GM21619 (cell line): ENCODE data around the gene ASPSCR1.

ENCODE experiments used
- ATAC-seq: cut with Tn5 transposase; IDR thresholded peaks from one replicate; pipeline ENCODE4 v1.9.1; 2021; ENCODE audit not compliant: unreplicated experiment

Gene ASPSCR1

DNA sequence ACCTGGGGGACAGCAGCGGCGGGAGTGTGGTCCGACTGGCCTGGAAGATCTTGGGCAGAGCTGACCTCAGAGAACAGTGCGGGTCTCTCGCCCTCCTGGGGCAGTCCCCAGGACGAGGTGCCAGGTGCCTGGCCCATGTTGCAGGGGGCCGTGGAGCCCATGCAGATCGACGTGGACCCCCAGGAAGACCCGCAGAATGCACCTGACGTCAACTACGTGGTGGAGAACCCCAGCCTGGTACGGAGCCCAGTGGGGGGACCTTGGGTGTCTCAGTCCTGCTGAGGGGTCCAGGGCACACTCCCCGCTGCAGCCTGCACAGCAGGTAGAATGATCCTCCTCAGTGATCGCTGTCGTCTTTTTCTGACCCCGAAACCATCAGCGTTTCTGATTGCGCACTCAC, 75.7 kb downstream of the ASPSCR1 start:
- ATAC-seq: no peak

DNA sequence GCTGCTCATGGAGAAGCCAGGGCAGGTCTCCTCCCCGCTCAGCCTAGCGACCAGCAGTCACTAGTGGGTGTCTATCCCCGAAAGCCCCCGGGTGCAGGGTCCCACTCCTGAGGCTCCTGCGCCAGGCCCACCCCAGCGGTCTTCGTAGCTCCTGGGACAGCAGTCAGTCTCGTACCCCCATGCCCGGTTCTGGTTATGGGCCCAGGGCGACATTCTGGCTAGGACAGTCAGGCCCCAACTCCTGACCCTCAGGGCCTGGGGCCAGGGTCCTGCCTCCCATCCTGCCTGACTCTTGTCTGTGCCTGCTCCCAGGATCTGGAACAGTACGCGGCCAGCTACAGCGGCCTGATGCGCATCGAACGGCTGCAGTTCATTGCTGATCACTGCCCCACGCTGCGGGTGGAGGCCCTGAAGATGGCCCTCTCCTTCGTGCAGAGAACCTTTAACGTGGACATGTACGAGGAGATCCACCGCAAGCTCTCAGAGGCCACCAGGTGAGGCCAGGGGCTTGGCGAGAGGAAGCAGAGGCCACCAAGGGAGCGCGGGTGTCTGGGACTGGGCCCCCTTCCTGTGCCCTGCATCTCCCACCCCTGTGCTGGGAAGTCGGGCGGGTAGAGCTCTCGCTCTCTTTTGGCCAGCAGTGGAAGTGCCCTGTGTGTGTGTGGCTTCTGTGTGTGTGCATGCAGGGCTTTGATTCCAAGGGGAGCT, 76.3 kb downstream of the ASPSCR1 start:
- no peak for ATAC-seq

DNA sequence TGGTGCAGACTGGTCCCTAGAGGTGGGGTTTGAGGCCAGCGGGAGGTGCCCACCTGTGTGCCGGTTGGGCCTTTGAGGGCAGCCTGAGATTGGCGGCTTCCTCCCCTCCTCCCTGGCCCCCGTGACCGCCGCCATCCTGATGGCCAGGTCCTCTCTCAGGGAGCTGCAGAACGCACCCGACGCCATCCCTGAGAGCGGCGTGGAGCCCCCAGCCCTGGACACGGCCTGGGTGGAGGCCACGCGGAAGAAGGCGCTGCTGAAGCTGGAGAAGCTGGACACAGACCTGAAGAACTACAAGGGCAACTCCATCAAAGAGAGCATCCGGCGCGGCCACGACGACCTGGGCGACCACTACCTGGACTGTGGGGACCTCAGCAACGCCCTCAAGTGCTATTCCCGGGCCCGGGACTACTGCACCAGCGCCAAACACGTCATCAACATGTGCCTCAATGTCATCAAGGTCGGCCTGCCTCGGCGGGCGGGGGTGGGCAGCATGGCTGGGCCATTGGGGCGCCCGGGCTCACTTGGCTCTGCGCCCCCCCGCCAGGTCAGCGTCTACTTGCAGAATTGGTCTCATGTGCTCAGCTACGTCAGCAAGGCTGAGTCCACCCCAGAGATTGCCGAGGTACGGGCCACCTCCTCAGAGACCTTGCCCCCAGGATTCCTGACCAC, 77.1 kb downstream of the ASPSCR1 start:
- no peak for ATAC-seq

DNA sequence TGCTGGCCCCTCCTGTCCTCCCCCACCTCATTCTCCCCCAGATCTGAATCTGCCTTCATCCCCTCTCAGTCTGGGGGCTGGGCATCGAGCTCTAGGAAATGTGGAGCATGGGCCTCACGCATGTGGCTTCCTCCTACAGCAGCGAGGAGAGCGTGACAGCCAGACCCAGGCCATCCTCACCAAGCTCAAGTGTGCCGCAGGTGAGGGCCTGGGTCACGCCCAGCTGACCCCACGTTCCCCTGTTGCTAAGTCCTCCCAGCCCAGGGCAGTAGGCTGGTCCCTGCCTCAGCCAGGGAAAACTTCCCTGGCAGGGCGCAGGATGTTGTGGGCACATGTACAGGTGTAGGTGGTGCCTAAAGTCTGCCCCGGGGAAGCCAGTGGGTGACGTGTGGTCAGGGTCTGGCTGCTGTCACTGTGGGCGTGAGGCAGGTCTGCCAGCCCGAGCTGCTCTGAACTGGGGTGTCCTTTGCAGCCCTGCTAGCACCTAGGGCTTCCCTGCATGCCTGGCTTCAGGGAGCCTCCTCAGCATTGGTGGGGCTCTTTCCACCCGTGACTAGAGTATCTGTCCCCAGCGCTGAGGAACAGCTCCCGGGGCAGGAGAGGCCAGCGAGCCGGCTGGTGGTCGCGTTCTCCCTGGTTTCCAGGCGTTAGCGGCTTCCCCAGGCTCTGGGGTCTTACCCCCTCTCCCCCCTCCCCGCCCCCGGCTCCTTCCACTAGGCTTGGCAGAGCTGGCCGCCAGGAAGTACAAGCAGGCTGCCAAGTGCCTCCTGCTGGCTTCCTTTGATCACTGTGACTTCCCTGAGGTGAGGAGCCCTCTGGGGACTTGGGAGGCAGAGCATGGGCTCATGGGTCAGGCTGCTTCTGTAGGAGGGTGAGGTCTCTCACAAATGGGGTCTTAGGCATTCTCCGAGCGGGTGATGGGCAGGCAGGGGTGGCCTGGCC, 77.9 kb downstream of the ASPSCR1 start:
- no peak for ATAC-seq

DNA sequence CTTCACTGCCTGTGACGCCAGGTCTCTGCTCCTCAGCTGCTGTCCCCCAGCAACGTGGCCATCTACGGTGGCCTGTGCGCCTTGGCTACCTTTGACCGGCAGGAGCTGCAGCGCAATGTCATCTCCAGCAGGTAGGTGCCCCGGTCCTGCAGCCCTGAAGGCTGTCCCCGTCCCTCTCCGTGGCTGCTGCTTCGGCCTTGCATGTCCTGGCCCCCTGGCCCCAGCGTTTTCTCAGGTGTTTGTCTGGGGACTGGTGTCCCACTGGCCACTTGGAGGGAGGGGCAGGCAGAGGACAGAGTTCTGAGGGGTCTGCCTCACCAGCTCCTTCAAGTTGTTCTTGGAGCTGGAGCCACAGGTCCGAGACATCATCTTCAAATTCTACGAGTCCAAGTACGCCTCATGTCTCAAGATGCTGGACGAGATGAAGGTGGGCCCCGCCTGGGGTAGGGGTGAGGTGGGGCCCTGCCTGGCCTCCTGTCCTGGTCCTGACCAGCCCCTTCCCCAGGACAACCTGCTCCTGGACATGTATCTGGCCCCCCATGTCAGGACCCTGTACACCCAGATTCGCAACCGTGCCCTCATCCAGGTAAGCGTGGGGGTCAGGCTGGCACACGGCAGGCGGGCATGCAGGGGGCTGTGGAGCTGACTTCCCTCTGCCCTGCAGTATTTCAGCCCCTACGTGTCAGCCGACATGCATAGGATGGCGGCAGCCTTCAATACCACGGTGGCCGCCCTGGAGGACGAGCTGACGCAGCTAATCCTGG, 78.7 kb downstream of the ASPSCR1 start:
- ATAC-seq: no peak

DNA sequence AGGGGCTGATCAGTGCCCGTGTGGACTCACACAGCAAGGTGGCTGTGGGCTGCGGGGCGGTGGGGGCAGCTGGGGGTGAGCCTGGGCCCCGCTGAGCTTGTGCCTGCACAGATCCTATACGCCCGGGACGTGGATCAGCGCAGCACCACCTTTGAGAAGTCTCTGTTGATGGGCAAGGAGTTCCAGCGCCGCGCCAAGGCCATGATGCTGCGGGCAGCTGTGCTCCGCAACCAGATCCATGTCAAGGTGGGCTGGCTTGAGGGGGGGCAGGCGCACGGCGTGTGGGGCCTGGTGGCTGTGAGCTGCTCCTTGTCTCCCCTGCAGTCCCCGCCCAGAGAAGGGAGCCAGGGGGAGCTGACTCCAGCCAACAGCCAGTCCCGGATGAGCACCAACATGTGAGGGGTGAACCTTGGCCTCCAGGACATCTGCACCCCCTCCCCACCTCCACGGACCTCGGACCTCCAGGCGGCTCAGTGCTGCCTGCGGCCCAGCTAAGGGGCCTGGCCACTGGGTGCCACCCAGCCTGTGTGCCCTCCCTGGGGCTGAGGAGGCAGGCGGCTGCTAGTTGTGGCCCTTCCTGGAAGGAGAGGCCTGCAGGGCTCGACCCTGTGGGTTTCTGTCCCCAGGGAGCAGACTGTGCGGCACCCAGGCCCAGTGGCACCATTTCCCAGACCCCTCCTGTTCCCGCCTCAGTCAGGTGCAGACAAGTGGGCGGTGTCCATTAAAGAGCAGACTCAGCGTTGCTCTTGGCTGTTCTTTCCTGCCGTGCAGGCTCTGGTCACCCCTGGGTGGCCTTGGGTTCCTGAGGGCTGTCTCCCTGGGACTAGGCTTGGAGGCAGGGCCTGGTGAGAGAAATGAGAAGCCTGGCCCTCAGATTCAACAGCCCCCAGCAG, 79.5 kb downstream of the ASPSCR1 start:
- no peak for ATAC-seq

DNA sequence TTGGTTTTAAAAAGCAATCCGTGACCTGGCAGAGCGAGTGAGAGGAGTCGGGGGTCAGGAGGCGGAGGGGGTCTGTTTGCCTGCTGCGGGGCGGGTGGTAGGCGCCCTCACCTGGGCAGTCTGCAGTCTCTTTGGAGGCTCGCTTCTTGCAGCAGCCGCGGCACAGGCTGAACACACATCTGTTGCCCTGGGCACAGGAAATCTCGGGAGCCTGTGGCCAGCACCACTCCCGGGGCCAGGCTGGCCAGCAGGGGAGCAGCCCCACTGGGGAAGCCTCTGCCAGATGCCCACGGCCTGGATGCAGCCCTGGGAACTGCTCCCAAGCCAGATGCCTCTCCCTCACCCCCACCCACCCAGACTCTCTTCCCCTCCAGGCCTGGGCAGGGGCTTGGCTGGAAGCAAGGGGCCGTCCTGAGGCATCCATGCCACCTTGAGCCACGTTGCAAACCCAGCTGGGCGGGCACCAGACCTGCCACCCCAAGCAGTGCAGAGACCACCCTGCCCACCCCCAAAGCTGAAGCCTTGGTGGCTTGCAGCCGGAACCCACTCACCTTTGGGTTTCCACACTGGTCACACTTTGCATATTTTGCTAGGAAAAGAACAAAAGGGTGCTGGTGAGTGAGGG, 80.9 kb downstream of the ASPSCR1 start:
- ATAC-seq: no peak

DNA sequence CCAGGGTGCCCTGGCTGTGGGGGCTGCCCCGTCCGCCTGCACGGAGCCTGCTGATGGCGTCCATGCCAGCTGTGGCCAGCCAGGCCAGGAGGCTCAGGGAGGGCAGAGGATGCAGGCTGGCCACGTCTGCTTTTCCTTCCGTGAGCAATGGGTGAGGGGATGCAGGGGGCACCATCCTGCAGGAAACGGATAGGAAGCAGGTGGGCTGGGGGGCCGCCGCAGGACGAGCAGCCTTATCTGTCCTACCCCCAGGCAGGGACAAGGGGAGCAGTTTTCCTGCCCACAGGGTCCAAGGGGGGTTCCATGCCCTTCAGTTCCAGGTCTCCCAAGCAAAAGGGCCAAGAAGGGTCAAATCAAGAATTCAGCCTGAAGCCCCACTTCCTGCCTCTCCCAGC, 81.4 kb downstream of the ASPSCR1 start:
- no peak for ATAC-seq

DNA sequence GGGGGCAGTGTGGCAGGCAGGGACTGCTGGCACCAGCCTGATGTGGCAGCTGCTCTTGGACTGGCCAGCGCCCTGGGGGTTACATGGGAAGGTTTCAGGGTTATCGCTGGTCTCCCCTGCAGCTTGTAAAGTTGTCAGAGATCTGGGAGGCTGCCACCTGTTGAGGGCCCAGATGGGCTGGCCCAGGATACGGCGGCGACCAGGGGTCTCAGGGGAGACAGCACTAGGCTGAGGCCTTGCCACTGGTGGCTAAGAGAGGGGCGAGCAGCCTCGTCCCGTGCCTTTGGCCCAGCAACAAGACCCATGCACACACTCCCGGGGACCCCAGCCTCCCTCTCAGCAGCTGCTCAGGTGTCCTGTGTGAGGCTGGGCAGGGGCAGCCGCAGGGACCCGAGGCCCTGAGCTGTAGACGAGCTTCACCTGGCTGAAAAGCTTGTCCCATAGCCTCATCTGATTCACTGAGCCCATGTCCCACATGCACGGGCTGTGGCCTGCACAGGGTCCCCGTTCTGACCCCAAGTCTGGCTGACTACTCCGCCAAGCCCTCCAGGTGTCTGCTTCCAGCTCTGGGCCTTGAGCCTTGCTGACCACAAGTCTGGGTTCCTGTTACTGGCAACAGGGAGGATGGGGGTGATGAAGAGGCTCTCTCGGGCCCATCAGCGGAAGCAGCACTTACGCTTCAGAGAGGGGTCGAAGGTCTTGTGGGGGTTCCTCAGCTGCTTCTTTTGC, 82.0 kb downstream of the ASPSCR1 start:
- no peak for ATAC-seq

DNA sequence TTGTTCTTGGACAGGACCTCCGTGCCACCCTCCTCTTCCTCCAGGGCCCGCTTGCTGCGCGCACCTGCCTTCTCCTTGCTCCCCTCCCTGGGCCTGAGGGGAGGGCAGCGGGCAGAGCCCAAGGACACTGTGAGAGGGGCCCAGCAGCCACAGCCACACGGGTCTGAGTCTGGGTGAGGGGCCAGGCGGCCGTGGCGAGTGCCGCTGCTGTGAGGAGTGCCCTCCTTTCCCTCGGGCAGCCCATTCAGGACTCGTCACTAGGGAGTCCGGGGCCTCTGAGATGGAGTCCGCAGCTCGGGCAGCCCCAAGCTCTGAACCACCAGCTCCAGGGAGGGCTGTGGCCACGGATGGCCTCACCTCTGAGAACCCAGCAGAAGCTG, 82.6 kb downstream of the ASPSCR1 start:
- ATAC-seq: no peak

DNA sequence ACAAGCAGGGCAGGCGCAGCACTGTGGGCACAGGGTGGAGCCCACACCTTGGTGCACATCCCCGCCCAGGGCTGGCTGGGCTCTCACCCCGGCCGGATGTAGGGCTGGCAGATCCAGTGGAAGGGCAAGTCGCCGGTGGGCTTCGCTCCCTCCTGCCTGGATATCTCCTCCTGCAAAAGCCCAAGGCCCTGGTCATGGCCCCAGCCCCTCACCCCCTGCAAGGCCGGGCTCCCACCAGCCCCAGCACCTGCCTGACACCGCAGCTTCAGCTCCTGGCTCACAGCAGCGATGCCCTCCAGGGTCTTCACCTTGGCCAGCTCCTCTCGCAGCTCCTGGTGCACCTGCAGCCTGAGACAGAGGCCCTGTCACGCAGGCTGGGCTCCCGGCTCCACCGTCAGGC, 83.2 kb downstream of the ASPSCR1 start:
- ATAC-seq: no peak

DNA sequence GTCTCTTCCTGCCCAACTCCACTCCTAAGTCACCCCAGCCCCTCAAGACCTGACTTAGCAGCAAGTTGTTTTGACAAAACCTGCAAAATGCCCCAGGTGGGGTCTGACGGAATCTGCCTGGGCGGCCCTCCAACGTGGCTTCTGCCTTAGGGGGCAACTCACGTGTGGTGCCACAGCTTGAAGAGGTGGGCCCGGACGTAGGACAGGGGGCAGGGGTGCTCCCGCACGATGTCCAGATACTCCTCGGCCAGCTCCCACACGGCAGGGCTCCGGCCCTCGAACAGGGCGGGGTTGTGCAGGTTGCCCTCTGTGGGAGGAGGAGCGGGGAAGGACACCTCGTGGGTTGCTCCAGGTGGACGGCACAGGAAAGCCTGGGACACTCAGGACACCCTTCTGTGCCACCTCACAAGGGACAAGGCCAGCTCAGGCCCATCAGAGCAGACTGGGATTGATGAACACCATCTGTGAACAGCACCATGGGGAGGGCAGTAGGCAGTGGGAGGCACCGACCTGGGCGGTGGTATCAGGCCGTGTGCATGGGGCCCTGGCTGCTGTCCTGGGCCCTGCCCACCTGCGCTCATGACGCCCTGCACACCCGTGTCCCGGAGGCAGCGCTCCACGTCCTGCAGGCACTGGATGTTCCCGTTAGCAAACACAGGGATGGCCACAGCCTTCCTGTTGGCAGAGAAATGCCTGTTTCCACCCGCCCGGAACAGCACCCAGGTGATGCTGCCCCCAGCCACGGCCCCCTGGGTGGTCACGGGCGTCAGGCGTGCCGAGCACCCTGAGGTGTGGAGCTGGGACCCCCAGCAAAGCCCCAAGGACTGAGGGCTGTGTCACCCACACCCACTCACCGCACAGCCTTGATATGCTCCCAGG, 83.9 kb downstream of the ASPSCR1 start:
- no peak for ATAC-seq

DNA sequence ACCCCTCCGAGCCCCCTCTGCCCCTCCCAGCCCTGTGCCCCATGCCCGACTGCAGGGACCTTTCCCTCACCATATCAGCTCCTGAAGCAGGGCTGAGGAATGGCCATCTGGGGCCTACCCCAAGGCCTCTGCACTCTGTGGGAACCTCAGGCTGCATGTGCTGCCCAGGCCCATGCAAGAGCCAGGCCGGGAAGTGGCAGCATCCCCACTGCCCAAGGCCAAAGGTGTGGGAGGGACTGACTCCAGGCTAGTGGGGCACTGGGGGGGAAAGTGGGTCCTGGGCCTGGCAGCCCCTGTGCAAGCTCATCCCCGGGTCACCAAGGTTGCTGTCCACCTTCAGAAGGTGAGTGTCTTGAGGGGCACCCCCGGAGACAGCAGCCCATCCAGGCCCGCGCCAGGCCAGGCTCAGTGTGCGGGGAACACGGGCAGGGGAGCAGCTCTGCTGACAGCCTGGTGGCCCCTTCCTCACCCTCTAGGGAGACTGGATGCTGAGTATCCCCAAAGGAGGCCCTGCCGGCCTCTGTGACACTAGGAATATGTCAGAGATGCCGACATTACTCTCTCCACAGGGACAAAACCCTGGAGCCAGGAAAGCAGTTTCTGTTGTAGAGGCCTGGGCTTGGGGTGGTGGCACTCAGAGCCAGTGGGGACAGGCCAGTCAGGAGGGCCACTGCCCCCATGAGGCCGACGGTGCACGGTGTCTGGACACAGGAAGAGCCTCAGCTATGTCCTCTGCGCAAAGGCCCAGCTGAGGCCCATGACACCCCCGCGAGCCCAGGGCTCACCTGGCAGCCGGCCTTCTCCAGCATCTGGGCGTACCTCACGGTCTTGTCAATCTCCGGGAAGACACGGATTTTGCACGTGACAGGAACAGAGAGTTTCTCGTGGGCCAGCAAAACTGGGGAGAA, 84.9 kb downstream of the ASPSCR1 start:
- no peak for ATAC-seq

DNA sequence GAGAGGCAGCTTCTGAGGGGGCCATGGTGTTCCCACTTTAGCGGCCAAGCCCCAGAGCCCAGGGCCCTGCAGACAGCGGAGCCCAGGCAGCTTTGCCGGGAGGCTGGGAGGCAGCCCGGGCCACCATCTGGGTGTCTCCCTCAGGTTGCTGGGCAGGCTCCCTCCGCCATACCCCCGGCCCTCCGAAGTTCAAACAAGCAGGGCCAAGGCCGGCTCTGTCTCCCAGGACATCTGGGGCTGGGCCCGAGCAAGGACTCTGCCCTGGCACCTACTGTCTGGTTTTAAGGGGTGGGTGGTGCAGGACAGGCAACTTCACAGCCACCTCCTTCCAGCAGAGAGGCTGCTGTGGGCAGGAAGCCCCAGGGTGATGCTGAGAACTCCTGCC, 85.5 kb downstream of the ASPSCR1 start:
- no peak for ATAC-seq

DNA sequence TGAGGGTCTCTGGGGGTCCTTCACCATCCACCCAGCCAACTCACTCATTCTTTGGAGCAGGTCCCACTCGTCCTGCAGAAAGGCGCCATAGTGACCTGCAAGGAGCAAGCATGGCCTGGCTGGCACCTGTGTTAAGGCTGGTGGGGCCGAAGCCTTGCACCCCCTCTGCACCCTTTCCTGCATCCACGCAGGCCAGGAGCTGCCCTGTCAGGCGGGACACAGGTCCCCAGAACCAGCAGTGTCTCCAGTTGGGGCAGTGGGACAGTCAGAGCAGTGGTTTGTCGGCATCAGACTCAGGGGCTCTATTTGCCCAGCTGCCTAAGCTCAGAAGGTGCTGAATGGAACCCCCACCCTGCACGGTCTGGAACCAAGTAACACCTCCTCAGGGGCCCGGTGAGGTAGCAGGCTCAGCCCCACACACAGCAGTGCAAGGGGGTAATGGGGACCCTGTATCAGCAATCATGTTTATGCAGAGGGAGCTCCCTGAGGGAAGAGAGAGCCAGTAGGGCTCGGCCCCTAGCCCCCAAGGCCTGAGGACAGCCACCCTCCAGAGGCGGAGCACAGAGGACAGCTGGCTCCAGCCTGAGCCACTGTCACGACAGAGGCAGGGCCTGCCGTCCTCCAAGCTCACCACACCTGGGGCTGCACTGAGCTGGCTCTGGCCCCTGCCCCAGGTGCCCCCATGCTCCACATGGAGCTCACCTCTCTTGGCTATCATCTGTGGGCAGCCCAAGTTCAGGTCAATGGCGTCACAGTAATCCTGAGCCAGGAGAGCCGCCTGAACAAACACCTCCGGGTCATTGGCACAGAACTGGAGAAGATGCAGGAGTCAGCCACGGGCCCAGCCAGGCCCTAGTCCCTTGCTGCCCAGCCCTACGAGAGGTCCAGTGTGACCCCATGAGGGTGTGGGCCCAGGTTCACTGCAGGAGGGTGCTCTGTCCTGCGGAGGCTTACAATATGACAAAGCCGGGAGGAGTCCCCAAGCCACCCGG, 86.3 kb downstream of the ASPSCR1 start:
- ATAC-seq: no peak
